ENCODE measurements around the gene DPM1.
A peak's percentile ranks its signal among the peaks of the same experiment; 100 is the strongest.
"Not testable (repeated sequence)": the region's sequence is repeated elsewhere in the genome, so short reads cannot be mapped to it uniquely, and the experiment has no call there.

Gene DPM1

GRCh38 chr20:50987493-50988210 lies 29.3 kb upstream of the DPM1 start:
- H3K36me3 Mint-ChIP-seq (ENCODE audit: low read depth) = no peaks in the 10 kb centered on the region
- H3K4me1 Mint-ChIP-seq (ENCODE audit: low read depth) = peaks cover 4% of the 10 kb centered on the region
- H3K9me3 Mint-ChIP-seq = no peaks in the 10 kb centered on the region
- H3K27me3 Mint-ChIP-seq = peaks cover 31% of the 10 kb centered on the region
- H3K27ac Mint-ChIP-seq = peak overlapping the region; percentile 26
- no peak overlapping the region for H3K4me3 Mint-ChIP-seq

- H3K4me1 Mint-ChIP-seq (ENCODE audit: low read depth) = peaks cover 38% of the 10 kb centered on the region
- H3K27me3 Mint-ChIP-seq = peaks cover 45% of the 10 kb centered on the region
Observed at GRCh38 chr20:50983321-50983720, 25.0 kb upstream of the DPM1 start.

GRCh38 chr20:50982363-50982762 lies 24.0 kb upstream of the DPM1 start:
- no peak overlapping the region for H3K4me3 Mint-ChIP-seq
- no peaks in the 10 kb centered on the region for H3K36me3 Mint-ChIP-seq (ENCODE audit: low read depth)
- peaks cover 40% of the 10 kb centered on the region for H3K4me1 Mint-ChIP-seq (ENCODE audit: low read depth)
- H3K27ac Mint-ChIP-seq = peak overlapping the region; percentile 67
- no peaks in the 10 kb centered on the region for H3K9me3 Mint-ChIP-seq
- peaks cover 43% of the 10 kb centered on the region for H3K27me3 Mint-ChIP-seq

More at GRCh38 chr20:50983321-50983720, 25.0 kb upstream of the DPM1 start:
- no peak overlapping the region for H3K4me3 Mint-ChIP-seq
- H3K36me3 Mint-ChIP-seq (ENCODE audit: low read depth) = no peaks in the 10 kb centered on the region
- H3K9me3 Mint-ChIP-seq = no peaks in the 10 kb centered on the region
- H3K27ac Mint-ChIP-seq = no peak overlapping the region

- H3K36me3 Mint-ChIP-seq (ENCODE audit: low read depth) = no peaks in the 10 kb centered on the region
- no peak overlapping the region for H3K4me3 Mint-ChIP-seq
- H3K4me1 Mint-ChIP-seq (ENCODE audit: low read depth) = peaks cover 40% of the 10 kb centered on the region
- H3K27me3 Mint-ChIP-seq = peaks cover 39% of the 10 kb centered on the region
- peak overlapping the region; percentile 95 for H3K27ac Mint-ChIP-seq
- no peaks in the 10 kb centered on the region for H3K9me3 Mint-ChIP-seq
Observed at GRCh38 chr20:50981714-50982048, 23.3 kb upstream of the DPM1 start.

- Mint-ChIP-seq H3K27me3 (peaks cover 33% of the 10 kb centered on the region), H3K27ac (peak overlapping the region; percentile 95), H3K9me3 (no peaks in the 10 kb centered on the region), H3K4me3 (peak overlapping the region; percentile 62), H3K4me1 (ENCODE audit: low read depth) (peaks cover 40% of the 10 kb centered on the region), H3K36me3 (ENCODE audit: low read depth) (no peaks in the 10 kb centered on the region)
Observed at GRCh38 chr20:50980851-50981713, 22.8 kb upstream of the DPM1 start.

GRCh38 chr20:50980071-50980681 lies 21.8 kb upstream of the DPM1 start:
- H3K4me3 Mint-ChIP-seq = peak overlapping the region; percentile 54
- H3K4me1 Mint-ChIP-seq (ENCODE audit: low read depth) = peaks cover 40% of the 10 kb centered on the region
- H3K27me3 Mint-ChIP-seq = peaks cover 31% of the 10 kb centered on the region
- H3K36me3 Mint-ChIP-seq (ENCODE audit: low read depth) = no peaks in the 10 kb centered on the region
- no peaks in the 10 kb centered on the region for H3K9me3 Mint-ChIP-seq
- H3K27ac Mint-ChIP-seq = peak overlapping the region; percentile 95

- H3K27me3 Mint-ChIP-seq = peaks cover 29% of the 10 kb centered on the region
- peak overlapping the region; percentile 95 for H3K27ac Mint-ChIP-seq
- H3K36me3 Mint-ChIP-seq (ENCODE audit: low read depth); H3K4me3 Mint-ChIP-seq; H3K9me3 Mint-ChIP-seq: not testable (repeated sequence)
- H3K4me1 Mint-ChIP-seq (ENCODE audit: low read depth) = peaks cover 40% of the 10 kb centered on the region
Observed at GRCh38 chr20:50978533-50978932, 20.2 kb upstream of the DPM1 start.

GRCh38 chr20:50977066-50978021 lies 19.0 kb upstream of the DPM1 start:
- peaks cover 37% of the 10 kb centered on the region for H3K4me1 Mint-ChIP-seq (ENCODE audit: low read depth)
- no peak overlapping the region for H3K27ac Mint-ChIP-seq
- peaks cover 17% of the 10 kb centered on the region for H3K27me3 Mint-ChIP-seq

GRCh38 chr20:50975701-50976330 lies 17.5 kb upstream of the DPM1 start:
- no peaks in the 10 kb centered on the region for H3K9me3 Mint-ChIP-seq
- peaks cover 27% of the 10 kb centered on the region for H3K4me1 Mint-ChIP-seq (ENCODE audit: low read depth)
- no peaks in the 10 kb centered on the region for H3K36me3 Mint-ChIP-seq (ENCODE audit: low read depth)
- H3K27me3 Mint-ChIP-seq = peaks cover 13% of the 10 kb centered on the region
- H3K27ac Mint-ChIP-seq = no peak overlapping the region
- H3K4me3 Mint-ChIP-seq = no peak overlapping the region

More at GRCh38 chr20:50977066-50978021, 19.0 kb upstream of the DPM1 start:
- Mint-ChIP-seq H3K4me3 (no peak overlapping the region), H3K36me3 (ENCODE audit: low read depth) (no peaks in the 10 kb centered on the region), H3K9me3 (no peaks in the 10 kb centered on the region)

- no peaks in the 10 kb centered on the region for H3K36me3 Mint-ChIP-seq (ENCODE audit: low read depth)
- no peak overlapping the region for H3K4me3 Mint-ChIP-seq
- H3K27me3 Mint-ChIP-seq = peaks cover 4% of the 10 kb centered on the region
- no peaks in the 10 kb centered on the region for H3K4me1 Mint-ChIP-seq (ENCODE audit: low read depth)
- no peaks in the 10 kb centered on the region for H3K9me3 Mint-ChIP-seq
- H3K27ac Mint-ChIP-seq = no peak overlapping the region
Observed at GRCh38 chr20:50969912-50970311, 11.6 kb upstream of the DPM1 start.

- Mint-ChIP-seq H3K36me3 (ENCODE audit: low read depth) (no peaks in the 10 kb centered on the region), H3K4me3 (no peak overlapping the region), H3K9me3 (no peaks in the 10 kb centered on the region), H3K27me3 (no peaks in the 10 kb centered on the region), H3K27ac (no peak overlapping the region), H3K4me1 (ENCODE audit: low read depth) (no peaks in the 10 kb centered on the region)
Observed at GRCh38 chr20:50969435-50969834, 11.1 kb upstream of the DPM1 start.

- Mint-ChIP-seq H3K36me3 (ENCODE audit: low read depth) (no peaks in the 10 kb centered on the region), H3K9me3 (no peaks in the 10 kb centered on the region), H3K4me3 (no peak overlapping the region), H3K27ac (no peak overlapping the region), H3K27me3 (no peaks in the 10 kb centered on the region), H3K4me1 (ENCODE audit: low read depth) (no peaks in the 10 kb centered on the region)
Observed at GRCh38 chr20:50968289-50968688, 10.0 kb upstream of the DPM1 start.

- H3K4me1 Mint-ChIP-seq (ENCODE audit: low read depth) = no peaks in the 10 kb centered on the region
Observed at GRCh38 chr20:50967586-50967985, 9.3 kb upstream of the DPM1 start.

More at GRCh38 chr20:50967586-50967985, 9.3 kb upstream of the DPM1 start:
- no peak overlapping the region for H3K27ac Mint-ChIP-seq
- no peaks in the 10 kb centered on the region for H3K9me3 Mint-ChIP-seq
- H3K36me3 Mint-ChIP-seq (ENCODE audit: low read depth) = peaks cover 2% of the 10 kb centered on the region
- H3K27me3 Mint-ChIP-seq = no peaks in the 10 kb centered on the region
- H3K4me3 Mint-ChIP-seq = no peak overlapping the region
